D721Med (cell line): ENCODE measurements around the gene ADAP1.

Source experiments
- DNase-seq: peaks from one replicate; pipeline ENCODE4 v3.0.0; 2011; ENCODE audit warnings: low spot score; ENCODE audit not compliant: insufficient read length
- FAIRE-seq: peaks from 2 replicates; lab custom pipeline; 2011; peaks lifted over from hg19 to GRCh38; lab: Jason Lieb, UNC
- TF ChIP-seq, protein P1 (sequence below): IDR thresholded peaks from 2 replicates; pipeline ENCODE4 v1.5.1; 2012; ENCODE audit warnings: mild to moderate bottlenecking, control low read depth; ENCODE audit not compliant: insufficient read depth; ENCODE audit errors: missing control alignments

The ADAP1 gene

DNA sequence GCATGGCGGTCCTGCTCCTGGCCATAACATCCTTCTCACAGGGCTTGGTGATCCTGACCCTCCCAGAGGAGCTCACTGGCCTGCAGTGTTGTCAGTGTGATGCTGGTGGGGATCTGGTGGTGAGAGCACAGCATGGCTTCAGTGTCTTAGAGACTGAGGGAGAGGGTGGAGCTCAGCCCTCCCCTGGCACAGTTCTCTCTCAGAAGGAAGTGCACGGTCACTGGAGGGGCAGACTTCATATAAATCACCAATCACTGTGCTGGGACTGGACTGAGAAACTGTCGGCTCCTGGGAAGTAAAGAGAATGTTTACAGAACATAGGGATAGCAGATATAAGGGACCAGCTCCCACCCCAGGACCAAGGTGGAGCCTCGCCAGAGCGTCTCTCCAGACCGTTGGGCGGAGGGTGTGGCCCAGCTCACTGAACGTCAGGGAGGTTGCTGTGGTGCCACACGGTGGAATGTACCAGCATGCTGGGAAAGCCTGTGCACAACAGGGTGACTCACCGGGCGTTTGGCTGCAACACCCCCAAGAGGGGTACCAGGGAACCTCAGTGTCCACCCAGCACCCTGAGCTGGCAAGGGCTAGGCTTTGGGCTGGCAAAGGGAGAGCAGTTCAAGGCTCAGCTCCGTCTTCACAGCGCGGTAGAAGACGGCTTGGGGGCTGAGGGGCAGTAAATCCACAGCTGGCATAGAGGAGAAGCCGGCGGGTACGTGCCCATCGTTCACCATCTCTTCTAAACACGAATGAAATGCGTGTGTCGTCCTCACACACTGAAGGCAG, 86.9 kb downstream of the ADAP1 start:
- FAIRE-seq = no peak
- TF ChIP-seq, protein P1, sequence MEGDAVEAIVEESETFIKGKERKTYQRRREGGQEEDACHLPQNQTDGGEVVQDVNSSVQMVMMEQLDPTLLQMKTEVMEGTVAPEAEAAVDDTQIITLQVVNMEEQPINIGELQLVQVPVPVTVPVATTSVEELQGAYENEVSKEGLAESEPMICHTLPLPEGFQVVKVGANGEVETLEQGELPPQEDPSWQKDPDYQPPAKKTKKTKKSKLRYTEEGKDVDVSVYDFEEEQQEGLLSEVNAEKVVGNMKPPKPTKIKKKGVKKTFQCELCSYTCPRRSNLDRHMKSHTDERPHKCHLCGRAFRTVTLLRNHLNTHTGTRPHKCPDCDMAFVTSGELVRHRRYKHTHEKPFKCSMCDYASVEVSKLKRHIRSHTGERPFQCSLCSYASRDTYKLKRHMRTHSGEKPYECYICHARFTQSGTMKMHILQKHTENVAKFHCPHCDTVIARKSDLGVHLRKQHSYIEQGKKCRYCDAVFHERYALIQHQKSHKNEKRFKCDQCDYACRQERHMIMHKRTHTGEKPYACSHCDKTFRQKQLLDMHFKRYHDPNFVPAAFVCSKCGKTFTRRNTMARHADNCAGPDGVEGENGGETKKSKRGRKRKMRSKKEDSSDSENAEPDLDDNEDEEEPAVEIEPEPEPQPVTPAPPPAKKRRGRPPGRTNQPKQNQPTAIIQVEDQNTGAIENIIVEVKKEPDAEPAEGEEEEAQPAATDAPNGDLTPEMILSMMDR = no peak

DNA sequence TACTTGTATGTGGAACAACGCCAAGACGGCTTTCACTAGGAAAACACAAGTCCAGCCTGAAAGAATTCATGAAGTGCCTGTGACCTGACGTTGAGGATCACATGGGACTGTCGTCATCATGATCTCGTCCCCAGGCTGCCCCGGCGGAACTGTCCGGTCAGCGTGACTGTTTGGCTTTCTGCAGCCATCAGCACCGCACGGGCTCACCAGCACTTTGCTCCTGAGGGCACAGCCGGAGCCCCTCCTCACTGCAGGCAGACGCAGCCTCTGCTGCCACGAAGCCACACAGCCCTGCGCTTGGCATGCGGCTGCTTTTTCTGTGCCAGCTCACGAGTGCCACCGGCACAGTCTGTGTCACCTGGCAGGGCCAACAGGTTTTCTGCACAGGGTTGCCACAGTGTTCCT, 87.5 kb downstream of the ADAP1 start:
- TF ChIP-seq, protein P1 = no peak
- FAIRE-seq (no peak), DNase-seq (no peak)

More for the DNA sequence above, 86.9 kb downstream of the ADAP1 start:
- DNase-seq = no peak

DNA sequence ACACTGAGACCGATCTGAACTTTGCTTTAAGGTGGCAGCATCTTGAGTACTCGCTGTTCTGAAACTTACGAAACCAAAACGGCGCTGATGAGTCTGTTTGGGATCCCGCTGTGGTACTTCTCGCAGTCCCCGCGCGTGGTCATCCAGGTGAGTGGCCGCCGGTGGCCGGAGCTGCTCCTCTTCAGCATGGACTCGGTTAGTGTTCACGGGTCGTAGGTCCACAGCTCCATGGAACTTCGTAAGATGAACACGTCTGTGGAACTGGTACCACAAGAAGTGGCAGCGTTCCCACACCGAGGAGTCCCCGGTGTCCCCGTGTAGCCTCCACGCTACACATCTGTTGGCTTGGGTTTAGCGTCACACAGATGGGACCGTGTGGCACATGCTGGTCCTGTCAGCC, 88.6 kb downstream of the ADAP1 start:
- no peak for FAIRE-seq
- DNase-seq = no peak
- TF ChIP-seq, protein P1 = no peak

DNA sequence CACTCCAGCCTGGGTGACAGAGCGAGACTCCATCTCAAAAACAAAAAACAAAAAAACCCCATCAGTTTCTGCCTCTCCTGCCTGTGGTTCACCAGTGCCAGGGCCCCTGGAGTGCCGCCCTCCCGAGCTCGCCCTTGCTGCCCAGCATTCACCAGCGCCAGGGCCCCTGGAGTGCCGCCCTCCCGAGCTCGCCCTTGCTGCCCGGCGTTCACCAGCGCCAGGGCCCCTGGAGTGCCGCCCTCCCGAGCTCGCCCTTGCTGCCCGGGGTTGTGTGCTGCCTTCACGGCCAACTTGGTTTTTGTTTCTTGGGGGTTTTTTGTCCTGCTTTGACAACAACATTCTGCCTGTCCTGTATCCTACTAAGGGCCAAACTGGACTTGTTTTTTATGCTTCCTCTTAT, 91.4 kb downstream of the ADAP1 start:
- TF ChIP-seq, protein P1 = no peak
- DNase-seq = no peak

DNA sequence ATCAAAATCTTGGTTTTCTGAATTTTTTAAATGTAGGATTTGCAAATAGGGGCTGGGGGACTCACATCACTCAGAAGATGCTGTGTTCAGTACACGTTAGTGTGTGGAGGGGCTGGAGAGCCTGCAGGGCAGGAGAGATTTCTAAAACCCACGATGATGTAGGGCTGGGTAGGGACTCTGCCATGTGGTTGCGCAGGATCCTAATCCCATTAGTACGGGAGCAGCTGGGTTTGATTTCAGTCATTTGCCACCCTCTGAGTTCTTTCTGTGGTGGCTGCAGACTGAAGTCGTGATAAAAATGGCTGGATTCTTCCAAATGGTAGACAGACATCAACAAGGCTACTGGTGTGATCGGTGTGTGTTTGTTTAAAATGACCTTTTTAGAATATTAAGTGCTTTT, 92.3 kb downstream of the ADAP1 start:
- TF ChIP-seq, protein P1 = no peak
- FAIRE-seq (no peak), DNase-seq (no peak)

More for the DNA sequence above, 91.4 kb downstream of the ADAP1 start:
- FAIRE-seq = no peak

DNA sequence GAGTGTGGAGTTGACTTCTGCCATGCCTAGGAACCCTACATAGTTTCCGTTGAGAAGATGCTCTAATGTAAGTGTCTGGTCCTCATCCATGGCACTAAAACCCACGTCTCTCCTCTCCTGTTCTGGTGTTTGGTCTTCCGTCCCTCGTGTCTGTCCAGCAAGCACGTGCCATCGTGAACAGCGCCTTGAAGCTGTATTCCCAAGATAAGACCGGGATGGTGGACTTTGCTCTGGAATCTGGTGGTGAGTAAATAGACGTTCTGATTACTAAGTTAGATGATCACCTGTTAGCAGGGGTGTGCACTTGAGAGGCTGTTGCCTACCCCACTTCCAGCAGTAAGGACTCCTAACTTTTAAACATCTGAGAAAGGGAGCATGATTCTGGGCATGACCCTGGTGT, 93.3 kb downstream of the ADAP1 start:
- DNase-seq (no peak), FAIRE-seq (no peak)
- TF ChIP-seq, protein P1 = no peak

DNA sequence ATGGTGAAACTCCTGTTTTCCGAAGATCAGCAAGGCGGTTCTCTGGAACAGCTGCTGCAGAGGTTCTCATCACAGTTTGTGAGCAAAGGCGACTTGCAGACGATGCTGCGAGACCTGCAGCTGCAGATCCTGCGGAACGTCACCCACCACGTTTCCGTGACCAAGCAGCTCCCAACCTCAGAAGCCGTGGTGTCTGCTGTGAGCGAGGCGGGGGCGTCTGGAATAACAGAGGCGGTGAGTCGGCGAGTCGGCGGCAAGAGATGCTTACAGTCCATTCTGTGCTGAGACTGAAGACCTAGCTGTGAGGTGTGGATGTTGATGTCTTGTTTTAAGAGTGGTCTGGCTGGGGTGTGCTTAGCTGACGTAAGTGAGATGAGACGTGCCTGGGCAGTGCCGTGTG, 94.3 kb downstream of the ADAP1 start:
- FAIRE-seq (no peak), DNase-seq (no peak)
- TF ChIP-seq, protein P1 = no peak
